CD4-positive, alpha-beta T cell treated with Interleukin-1 beta for 1 hour (primary cell): Measurements from ENCODE around the gene EFCAB13.

ENCODE experiments used
- DNase-seq, 2 donors: peaks; one replicate each; pipeline ENCODE4 v3.0.0-alpha.2; 2020 to 2022

The EFCAB13 gene

DNA sequence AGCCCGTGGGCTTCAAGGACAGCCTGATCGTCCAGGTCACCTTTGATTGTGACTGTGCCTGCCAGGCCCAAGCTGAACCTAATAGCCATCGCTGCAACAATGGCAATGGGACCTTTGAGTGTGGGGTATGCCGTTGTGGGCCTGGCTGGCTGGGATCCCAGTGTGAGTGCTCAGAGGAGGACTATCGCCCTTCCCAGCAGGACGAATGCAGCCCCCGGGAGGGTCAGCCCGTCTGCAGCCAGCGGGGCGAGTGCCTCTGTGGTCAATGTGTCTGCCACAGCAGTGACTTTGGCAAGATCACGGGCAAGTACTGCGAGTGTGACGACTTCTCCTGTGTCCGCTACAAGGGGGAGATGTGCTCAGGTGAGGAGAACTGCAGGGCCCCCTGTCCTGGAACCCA is 31.5 kb upstream of the EFCAB13 start:
- no peak for DNase-seq

DNA sequence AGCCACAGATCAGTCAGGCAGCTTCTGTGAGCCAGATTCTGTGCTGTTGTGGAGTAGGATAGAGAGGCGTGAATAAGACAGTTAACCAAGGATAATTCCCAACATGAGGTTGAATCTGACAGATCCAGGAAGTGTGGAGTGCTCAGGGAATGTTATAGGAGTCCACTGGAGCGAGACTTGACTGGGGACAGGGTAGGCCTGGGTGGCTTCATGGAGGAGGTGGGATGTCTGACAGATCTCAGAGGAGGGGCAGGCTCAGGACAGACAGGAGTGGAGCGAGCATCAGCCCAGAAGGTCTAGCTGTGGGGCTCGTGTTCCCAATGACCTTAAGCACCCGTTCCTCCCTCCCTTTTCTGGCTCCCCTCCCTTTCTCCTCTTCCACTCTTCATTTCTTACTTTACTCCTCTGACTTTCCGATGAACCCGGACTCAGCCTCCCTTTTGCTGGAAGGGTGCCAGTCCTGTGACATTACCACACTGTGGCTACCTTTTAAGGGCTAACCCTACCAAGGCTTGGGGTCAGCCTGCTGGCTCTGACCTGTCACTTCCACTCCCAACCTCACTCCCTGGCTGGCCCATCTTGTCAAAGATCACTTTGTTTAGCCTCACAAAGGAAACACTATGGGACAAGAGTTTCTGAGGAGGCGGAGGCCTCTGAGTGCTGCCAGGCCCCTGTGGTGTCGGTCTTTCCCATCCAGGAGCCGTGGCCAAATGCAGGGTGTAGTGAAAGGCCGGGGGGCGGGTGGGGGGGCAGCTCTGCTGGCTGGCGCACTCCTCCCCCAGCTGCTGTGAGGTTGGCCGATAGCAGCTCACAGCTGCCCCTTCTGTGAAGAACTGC is 28.5 kb upstream of the EFCAB13 start:
- DNase-seq = no peak

DNA sequence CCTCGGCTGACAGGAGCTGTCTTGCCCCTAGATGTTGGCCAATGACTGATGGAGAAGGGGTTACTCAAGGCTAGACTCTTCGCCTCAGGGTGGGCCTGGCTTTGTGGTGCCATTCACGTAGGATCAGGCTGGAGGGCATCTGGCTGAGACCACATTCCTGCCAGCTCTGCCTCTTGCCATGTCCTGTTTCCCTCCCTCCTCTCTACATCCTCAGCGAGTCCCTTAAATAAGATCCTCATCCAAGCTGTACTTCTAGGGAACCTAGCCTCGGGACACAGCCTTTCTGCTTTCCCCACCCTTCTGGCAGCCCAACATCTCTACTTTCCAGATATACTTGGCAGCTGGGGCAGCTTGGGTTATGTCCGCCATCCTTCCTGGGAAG is 27.9 kb upstream of the EFCAB13 start:
- DNase-seq = no peak

DNA sequence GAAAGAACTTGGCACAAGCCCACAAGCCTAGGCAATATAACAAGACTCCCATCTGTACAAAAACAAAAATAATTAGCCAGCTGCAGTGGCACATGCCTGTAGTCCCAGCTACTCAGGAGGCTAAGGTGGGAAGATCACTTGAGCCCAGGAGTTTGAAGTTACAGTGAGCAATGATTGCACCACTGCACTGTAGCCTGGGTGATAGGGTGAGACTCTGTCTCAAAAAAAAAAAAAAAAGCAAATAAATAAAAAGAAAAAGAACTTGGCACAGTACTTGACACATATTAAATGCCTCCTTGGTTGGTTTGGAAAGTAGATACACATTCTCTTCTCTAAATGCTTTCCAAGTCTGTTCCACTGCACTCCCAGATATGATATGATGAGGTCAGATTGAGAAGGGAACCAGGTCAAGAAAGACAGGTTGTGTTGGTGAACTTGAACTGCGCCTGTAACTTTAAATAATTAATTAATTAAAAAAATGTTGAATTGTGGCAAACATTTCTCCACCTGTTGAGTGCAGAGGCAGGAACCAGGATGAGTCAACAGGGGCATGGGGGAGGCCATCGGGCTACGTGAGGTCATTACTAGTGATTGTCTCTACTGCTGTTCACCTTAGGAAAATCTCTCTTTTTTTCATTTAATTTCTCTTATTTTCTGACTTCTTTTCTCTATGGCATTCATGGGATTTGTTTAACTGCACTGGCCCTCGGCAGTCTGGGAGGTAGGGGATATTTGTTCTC is 25.9 kb upstream of the EFCAB13 start:
- no peak for DNase-seq

DNA sequence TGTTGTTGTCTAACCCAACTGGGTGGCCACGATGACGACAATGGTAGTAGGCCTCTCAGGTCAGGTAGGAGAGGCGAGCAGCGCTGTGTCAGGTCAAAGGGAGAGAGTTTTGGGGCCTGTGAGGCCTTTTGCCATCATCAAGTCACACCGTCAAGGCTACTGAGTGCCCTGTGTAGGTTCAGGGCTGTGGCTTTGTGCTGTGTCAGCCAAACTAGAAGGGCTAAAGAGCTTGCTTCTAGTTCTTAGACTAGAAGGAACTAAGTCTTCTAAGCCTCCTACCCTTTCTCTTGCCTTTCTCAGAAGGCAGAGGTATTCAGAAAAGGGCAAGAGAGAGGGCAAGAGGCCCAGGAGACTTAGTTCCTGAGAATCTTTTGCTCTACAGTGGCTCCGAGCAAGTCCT is 25.0 kb upstream of the EFCAB13 start:
- no peak for DNase-seq

DNA sequence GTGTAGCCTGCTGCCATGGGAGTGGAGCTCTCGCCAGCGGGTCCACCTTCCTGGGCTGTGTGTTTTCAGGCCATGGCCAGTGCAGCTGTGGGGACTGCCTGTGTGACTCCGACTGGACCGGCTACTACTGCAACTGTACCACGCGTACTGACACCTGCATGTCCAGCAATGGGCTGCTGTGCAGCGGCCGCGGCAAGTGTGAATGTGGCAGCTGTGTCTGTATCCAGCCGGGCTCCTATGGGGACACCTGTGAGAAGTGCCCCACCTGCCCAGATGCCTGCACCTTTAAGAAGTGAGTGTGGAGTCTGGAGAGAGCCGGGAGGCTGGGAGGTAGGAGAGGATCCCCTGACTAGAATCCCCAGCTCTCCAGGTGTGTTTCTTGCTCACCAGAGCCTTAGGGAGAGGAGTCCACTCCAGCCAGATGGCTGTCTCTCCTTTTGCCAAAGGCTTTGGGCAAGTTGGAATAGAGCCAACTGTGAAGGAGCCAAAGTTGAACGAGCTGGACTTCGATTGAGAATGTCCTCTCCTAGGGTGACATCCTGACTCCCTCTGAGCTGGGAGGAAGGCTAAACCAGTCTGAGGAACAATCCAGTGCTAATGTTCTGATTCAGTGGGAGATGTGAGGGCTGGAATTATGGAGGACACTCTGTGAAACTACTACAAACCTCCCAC is 24.4 kb upstream of the EFCAB13 start:
- DNase-seq = no peak

DNA sequence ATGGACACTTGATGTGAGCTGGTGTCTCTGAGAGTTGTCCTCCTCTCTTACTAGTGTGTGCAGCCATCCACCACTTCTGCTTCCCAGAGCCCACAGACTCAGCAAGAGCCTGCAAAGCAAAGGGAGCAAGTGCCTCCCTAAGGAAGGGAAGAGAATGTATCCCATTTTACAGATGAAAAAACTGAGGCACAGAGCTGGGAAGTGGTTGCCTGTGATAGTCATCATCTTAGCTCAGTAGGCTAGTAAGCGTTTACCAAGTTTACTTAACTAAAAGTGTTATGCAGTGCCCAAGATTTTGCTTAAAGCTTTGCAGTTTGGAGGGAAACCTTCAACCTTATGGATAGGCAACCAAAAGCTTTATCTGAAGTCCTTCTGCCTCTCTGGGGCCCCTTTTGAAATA is 23.0 kb upstream of the EFCAB13 start:
- DNase-seq = no peak

DNA sequence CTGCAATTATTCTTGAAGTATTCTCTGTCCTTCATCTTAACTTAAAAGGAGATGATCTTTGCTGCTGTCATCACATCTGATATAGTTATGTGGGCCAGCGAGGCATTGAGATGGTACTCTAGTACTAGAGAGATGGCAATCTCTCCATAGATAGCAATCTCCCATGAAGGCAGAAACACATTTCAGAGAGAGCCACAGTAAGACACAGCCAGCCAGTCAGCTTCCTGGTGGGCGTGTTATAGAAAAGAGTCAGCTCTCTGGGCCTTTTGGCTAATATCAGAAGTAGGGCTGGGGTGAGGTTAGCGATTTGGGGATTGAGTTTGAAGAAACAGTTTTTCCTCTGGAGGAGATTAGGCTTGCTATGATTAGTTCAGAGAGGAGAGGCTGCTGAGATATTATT is 22.6 kb upstream of the EFCAB13 start:
- DNase-seq = no peak

DNA sequence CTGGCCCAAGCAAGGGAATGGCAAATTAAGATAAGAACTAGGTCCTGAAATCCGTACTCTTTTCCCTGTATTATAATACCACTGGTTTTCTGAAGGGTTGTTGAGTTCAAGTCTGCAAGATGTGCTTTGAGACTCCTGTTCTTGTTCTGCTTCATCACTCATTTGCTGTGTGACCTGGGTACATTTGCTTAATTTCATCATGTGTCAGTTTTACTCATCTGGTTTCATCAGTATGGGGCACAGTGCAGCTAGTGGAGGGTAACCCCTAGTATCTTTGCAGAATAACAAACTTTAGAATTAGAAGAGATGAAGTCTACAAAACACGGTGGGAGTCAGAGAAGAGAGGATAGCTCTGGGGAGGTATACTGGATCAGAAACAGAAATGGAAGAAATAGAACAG is 21.9 kb upstream of the EFCAB13 start:
- DNase-seq = no peak

DNA sequence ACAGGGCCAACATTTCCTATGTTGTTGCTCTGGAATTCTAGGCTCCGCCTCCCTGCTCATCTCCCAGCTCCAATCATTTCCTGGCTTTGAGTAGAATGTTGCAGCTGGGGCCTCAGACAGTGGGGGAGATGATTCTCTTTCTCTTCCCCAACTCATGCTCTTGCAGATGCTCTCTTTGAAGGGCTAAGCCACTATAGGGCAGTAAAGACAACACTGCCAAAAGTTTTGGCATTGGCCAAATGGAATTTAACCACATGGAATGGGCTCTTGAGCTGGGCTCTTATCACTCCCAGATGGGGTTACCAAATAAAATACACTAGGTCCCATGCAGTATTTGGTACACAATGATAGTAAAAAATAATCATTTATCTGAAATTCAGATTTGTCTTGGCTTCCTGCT is 19.6 kb upstream of the EFCAB13 start:
- DNase-seq = no peak

DNA sequence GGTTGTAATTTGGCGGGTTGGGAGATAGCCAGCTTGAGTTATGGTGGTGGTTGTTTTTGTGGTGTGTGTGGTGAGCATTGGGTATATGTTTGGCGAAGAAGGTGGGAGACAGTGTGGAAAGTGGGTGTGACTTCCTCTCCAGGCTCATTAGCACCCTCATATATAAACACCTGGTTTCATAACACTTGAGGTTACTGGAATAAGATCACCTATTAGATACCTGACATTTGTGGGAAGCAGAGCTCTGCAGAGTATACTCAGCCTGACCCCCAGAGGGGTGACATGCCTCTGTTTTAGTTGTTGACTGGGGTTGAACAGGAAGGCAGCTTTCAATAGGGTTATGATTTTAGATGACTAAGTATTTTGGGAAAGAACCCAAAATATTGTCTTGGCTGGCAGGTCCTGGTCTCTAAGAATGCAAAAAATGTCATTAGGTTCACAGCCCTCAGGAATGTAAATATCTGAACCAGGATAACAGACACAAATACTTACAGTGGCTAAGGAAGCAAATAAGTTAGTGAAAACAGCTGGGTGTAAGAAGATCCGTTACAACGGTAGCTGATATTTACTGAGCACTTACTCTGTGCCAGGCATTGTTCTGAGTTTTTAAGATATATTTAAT is 18.3 kb upstream of the EFCAB13 start:
- no peak for DNase-seq

DNA sequence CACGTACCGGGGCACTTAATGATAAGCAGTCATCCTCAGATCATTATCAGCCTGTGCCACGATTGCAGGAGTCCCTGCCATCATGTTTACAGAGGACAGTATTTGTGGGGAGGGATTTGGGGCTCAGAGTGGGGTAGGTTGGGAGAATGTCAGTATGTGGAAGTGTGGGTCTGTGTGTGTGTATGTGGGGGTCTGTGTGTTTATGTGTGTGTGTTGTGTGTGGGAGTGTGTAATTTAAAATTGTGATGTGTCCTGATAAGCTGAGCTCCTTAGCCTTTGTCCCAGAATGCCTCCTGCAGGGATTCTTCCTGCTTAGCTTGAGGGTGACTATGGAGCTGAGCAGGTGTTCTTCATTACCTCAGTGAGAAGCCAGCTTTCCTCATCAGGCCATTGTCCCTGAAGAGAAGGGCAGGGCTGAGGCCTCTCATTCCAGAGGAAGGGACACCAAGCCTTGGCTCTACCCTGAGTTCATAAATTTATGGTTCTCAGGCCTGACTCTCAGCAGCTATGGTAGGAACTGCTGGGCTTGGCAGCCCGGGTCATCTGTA is 13.5 kb upstream of the EFCAB13 start:
- DNase-seq = no peak

DNA sequence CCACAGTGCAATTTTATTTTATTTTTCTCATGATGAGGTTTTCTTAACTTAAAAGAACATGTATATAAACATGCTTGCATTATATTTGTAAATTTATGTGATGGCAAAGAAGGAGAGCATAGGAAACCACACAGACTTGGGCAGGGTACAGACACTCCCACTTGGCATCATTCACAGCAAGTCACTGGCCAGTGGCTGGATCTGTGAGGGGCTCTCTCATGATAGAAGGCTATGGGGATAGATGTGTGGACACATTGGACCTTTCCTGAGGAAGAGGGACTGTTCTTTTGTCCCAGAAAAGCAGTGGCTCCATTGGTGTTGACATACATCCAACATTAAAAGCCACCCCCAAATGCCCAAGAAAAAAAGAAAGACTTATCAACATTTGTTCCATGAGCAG is 12.3 kb upstream of the EFCAB13 start:
- DNase-seq = no peak

DNA sequence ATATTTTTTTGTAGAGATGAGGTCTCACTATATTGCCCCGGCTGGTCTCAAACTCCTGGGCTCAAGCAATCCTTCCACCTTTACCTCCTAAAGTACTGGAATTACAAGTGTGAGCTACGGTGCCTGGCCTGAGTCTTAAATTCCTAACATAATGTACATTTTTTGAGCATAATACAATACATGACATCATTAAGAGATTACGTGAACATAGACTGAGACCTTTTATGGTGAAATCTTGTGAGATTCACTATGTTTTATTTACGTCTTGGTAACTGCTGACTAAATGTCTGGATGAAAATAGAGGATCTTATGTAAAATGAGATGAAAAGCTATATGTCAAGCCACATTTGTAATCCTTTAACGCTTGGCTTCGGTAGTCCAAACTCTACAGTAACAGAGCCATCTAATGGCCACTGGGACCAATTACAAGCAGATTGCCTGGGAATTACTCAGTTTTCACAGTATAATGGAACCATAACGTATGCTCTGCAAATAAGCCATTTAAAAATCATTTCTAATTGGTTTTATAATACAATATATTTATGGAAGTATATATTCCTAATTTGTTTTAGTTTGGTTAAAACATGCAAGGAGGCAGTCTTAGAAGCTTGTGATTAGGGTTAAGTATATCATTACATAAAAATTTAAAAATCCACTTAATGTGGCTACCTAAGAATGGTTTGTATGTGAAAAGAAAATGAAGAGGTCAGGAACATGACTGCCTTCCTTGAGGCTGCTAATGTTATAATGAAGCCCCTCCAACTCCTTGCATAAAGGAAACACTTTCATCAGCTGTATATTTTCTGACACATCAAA is 8.1 kb upstream of the EFCAB13 start:
- peak; percentile 31 to 66 for DNase-seq

DNA sequence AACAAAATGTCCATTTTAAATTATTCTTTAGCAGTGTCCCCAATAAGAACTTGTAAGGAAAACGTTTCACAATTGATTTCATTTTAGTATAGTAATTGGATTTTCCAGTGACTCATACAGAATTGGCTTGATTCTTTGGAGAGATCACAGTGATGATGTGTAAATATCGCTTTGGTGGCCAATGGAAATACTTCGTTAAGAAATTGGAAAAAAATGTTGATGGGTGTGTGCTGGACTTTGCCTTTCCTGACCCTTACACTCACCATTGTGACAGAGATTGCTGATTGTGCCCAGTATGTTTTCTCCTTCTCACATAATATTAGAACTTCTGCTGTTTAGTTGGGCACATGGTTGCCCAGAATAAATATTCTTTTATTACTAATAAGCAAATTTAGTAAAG is 7.4 kb upstream of the EFCAB13 start:
- no peak for DNase-seq

DNA sequence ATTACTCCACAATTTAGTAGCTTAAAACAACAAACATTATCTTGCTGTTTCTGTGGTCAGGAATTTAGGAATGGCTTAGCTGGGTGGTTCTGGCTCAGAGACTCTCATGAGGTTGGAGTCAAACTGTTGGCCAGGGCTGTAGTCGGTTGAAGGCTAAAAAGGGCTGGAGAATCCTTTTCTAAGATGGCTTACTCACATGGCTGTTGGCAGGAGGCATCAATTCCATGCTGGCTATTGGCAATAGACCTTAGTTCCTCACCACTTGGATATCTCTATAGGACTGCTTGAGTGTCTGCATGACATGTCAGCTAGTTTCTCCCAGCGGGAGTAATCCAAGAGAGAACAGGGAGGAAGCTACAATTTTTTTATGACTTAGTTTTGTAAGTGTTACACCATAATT is 6.6 kb upstream of the EFCAB13 start:
- no peak for DNase-seq

DNA sequence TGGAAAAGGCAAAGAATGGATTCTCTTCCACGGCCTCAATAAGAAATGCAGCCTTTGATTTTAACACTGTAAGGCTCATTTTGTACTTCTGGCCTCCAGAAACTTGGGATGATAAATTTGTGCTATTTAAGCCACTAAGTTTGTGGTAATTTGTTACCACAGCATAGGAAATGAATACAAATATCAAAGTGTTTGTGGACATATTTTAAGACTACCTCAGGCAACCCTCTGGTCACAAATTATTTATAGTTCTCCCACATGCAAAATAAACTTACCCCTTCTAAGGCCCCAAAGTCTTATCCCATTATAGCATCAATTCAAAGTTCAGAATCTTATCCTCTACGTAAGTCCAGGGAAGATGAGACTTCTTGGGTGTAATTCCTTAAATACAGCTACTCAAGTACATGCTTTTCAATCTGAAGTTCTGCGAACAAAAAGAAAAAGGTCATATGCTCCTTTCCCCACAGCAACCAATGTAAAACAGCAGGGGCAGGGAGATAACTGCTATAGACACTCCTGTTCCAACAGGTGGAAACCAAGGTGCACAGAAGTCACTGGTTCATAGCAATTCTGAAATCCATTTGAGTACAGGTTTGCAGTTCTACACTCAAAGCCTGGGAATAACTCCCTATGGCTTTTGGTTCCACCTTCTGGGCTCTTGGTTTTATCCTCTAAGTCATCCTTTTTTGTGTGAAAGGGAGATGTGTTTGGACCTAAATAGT is 5.4 kb upstream of the EFCAB13 start:
- DNase-seq = no peak

DNA sequence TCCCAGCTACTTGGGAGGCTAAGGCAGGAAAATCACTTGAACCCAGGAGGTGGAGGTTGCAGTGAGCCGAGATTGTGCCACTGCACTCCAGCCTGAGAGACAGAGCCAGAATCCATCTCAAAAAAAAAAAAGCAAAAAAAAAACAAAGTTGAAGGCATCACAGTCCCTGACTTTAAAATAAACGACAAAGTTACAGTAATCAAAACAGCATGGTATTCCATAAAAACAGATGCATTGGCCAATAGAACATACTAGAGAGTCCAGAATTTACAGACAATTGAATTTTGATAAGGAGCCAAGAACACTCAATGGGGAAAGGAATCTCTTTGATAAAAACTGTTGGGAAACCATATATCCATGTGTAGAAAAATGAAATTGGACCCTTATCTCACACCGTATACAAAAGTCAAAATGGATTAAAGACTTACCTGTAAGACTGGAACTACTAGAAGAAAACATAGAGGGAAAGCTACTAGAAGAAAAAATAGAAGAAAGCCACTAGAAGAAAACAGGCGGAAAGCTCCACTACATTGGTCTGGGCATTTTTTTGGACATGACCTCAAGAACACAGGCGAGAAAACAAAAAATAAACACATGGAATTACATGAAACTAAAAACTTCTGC is 2.8 kb upstream of the EFCAB13 start:
- no peak for DNase-seq

DNA sequence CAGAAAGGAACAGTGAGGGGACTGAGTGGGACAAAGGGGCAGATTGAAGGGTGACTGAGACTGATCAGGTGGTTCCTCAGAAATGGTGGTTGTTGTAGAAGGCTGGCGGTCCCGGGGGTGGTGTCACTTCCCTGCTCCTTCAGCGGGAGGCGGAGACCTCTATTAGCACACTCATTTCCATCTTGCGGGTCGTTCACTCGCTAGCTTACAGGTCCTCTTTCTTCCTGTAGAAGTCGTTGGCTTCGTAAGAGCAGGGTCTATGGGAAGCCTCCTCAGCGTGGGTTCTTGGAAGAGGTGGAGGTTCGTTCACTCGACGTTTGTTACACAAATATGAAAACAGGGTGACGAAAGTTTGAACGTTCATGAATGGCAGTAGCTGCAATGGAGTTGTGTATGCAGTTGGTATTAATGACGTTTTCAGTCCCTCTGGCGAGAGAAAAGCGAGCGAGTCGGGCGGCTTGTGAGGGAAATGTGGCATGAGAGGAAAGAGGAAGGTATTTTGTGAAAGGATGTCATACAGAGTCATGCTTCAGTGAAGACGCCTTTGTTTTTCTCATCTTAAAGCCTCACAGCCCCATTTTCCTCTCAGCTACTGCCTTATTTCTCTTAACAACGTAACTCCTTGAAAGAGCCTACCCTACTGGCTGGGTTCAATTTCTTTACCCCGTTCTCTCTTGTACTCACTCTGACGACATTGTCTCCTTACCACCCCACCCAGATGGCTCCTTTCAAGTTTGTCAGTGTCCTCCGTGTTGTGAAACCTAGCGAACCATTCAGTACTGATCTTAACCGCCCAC is 667 bp downstream of the EFCAB13 start:
- peak; percentile 46 to 71 for DNase-seq

DNA sequence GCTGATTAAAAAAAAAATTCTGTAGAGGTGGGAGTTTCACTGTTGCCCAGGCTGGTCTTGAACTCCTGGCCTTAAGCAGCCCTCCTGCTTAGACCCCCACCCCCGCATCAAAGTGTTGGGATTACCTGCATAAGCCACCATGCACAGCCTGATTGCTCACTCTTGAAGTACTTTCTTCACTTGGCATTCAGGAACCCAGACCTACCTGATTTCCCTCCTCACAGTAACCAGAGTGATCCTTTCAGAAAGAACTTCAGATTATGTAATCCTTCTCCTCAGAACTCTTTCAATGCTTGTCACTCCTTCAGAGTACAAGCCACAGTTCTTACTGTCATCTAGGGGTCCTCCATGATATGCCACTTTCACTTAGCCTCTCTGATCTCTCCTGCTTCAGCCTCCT is 1.4 kb downstream of the EFCAB13 start:
- no peak for DNase-seq
